B cell (primary cell): Measurements from ENCODE around the gene MCRIP2. TPM values are rescaled to one million over a fixed set of nuclear protein-coding genes. Genes with fewer than 3 reads are reported as not detected.

Source experiments
- ATAC-seq: fragments of 200-7000 bp; cut with Tn5 transposase; one replicate; pipeline ENCODE4 v1.10.0; 2021; ENCODE audit warnings: low read depth, mild to moderate bottlenecking, moderate number of reproducible peaks, moderate library complexity
- CTCF ChIA-PET: fragments of 350-600 bp; sonication (Branson Sonifier 250); formaldehyde crosslinking; loops from one replicate; lab custom pipeline; 2021; ENCODE audit warnings: antibody characterized with exemption, inconsistent platforms; lab: Charles Lee
- POLR2A ChIA-PET: fragments of 350-600 bp; sonication (Branson Sonifier 250); formaldehyde crosslinking; loops from one replicate; lab custom pipeline; 2021; ENCODE audit warnings: antibody characterized with exemption; lab: Charles Lee
- DNase-seq: peaks from one replicate; pipeline ENCODE4 v3.0.0; 2013
- H2AFZ ChIP-seq: 2 replicates; pipeline ENCODE4 v1.6.1; 2012; ENCODE audit warnings: mild to moderate bottlenecking, low read depth, low read length; ENCODE audit not compliant: insufficient read depth, poor library complexity, severe bottlenecking
- H3K27ac ChIP-seq, 2 donors: 1 replicate in 1 of 2; 2 replicates in 1 of 2; pipeline ENCODE4 v1.5.1; 2012 to 2013; ENCODE audit warnings: low read length in 2 of 2, mild to moderate bottlenecking in 2 of 2, moderate library complexity in 1 of 2
- H3K27me3 ChIP-seq, 4 experiments: fragments of 200-600 bp in 1 of 4; sonication (generic) in 1 of 4; replicated peaks in 1 of 4; 1 replicate in 2 of 4; 2 replicates in 2 of 4; pipeline versions ENCODE4 v1.6.1 to v1.7.0; 2013 to 2016; ENCODE audit warnings: low read length in 3 of 4, mild to moderate bottlenecking in 2 of 4, mixed read lengths in 1 of 4, moderate library complexity in 1 of 4; ENCODE audit not compliant: insufficient read depth in 4 of 4, control insufficient read depth in 3 of 4; ENCODE audit errors: control extremely low read depth in 1 of 4
- H3K36me3 ChIP-seq, 2 experiments: replicated peaks in 1 of 2; 1 replicate in 1 of 2; 2 replicates in 1 of 2; pipeline versions ENCODE4 v1.6.1 to v1.7.1; 2013; ENCODE audit warnings: low read length in 1 of 2; ENCODE audit not compliant: insufficient read depth in 2 of 2, control insufficient read depth in 1 of 2; ENCODE audit errors: control extremely low read depth in 1 of 2, extremely low read depth in 1 of 2
- H3K4me1 ChIP-seq, 2 donors: fragments of 200-600 bp in 1 of 2; sonication (generic) in 1 of 2; 1 replicate in 1 of 2; 2 replicates in 1 of 2; pipeline versions ENCODE4 v1.5.1 to v1.6.1; 2013 to 2017; ENCODE audit warnings: low read length in 2 of 2; ENCODE audit not compliant: control insufficient read depth in 2 of 2, insufficient read depth in 2 of 2
- H3K4me2 ChIP-seq: replicated peaks from 2 replicates; pipeline ENCODE3; 2012; ENCODE audit warnings: mild to moderate bottlenecking, low read depth, low read length; ENCODE audit not compliant: poor library complexity, severe bottlenecking
- H3K4me3 ChIP-seq, 5 experiments: fragments of 200-600 bp in 1 of 5; sonication (generic) in 1 of 5; 1 replicate in 3 of 5; 2 replicates in 2 of 5; pipeline versions ENCODE4 v1.5.1 to v1.7.0; 2011 to 2016; ENCODE audit warnings: low read length in 4 of 5, mild to moderate bottlenecking in 4 of 5, low read depth in 2 of 5, control low read depth in 1 of 5, moderate library complexity in 1 of 5; ENCODE audit not compliant: insufficient read depth in 1 of 5; ENCODE audit errors: control extremely low read depth in 1 of 5, extremely low read depth in 1 of 5
- H3K79me2 ChIP-seq: fragments of 200-600 bp; sonication (generic); one replicate; pipeline ENCODE4 v1.6.0; 2016; ENCODE audit warnings: low read length; ENCODE audit not compliant: control insufficient read depth, insufficient read depth
- H3K9ac ChIP-seq: fragments of 200-600 bp; sonication (generic); 2 replicates; pipeline ENCODE4 v1.6.1; 2017; ENCODE audit warnings: mild to moderate bottlenecking, low read length, moderate library complexity
- H3K9me3 ChIP-seq, 3 donors: one replicate each; pipeline versions ENCODE4 v1.6.1 to v1.7.1; 2013; ENCODE audit warnings: low read length in 2 of 3; ENCODE audit not compliant: control insufficient read depth in 2 of 3, insufficient read depth in 1 of 3; ENCODE audit errors: control extremely low read depth in 1 of 3
- H4K20me1 ChIP-seq: 2 replicates; pipeline ENCODE4 v1.6.0; 2012; ENCODE audit warnings: mild to moderate bottlenecking, low read length; ENCODE audit not compliant: insufficient read depth, control insufficient read depth, poor library complexity, severe bottlenecking
- H3K27ac Mint-ChIP-seq: one replicate; pipeline ENCODE4 v1.8.0; 2021; ENCODE audit warnings: mixed read lengths
- H3K27me3 Mint-ChIP-seq: one replicate; pipeline ENCODE4 v1.8.0; 2021; ENCODE audit warnings: mixed read lengths
- H3K4me1 Mint-ChIP-seq: one replicate; pipeline ENCODE4 v1.8.0; 2021; ENCODE audit warnings: mixed read lengths
- H3K4me3 Mint-ChIP-seq: one replicate; pipeline ENCODE4 v1.8.0; 2021; ENCODE audit warnings: mixed read lengths
- H3K9me3 Mint-ChIP-seq: one replicate; pipeline ENCODE4 v1.8.0; 2022; ENCODE audit warnings: mixed read lengths; ENCODE audit not compliant: insufficient read depth
- CTCF ChIP-seq: fragments of 200-600 bp; IDR thresholded peaks from one replicate; pipeline ENCODE4 v1.8.0; 2022; ENCODE audit warnings: antibody characterized with exemption, mild to moderate bottlenecking
- EZH2 ChIP-seq: IDR thresholded peaks from 2 replicates; pipeline ENCODE4 v1.6.1; 2012; ENCODE audit warnings: borderline replicate concordance, low read depth, mild to moderate bottlenecking, moderate library complexity, low read length; ENCODE audit not compliant: insufficient read depth, poor library complexity, severe bottlenecking
- WGBS: methylation state at CpG from one replicate; pipeline ENCODE4 v1.1.5; 2013; ENCODE audit warnings: missing lambda C conversion rate; ENCODE audit not compliant: insufficient coverage; 5-methylcytosine and 5-hydroxymethylcytosine counted together
- intact Hi-C: fragments of 100-400 bp; cut with micrococcal nuclease; formaldehyde crosslinking; loops from one replicate; pipeline ENCODE4 v1.10.0; 2022
- polyA plus RNA-seq: library from polyadenylated mRNA; depleted of rRNA; stranded (reverse); fragments of >200 nt; gene quantifications from 2 replicates; pipeline ENCODE4 v1.2.3, GENCODE V29; 2012
- total RNA-seq, 2 donors: library from RNA; stranded (reverse); fragments of 120-200 nt in 1 of 2; gene quantifications; 1 replicate in 1 of 2; 2 replicates in 1 of 2; pipeline versions ENCODE4 v1.2.3 to v1.2.4, GENCODE V29; 2013 to 2022

MCRIP2 gene
- total and polyA plus RNA-seq, 2 donors (not counting 1 experiment from before 2014, with no cell fraction given): 29.2 to 46.0 TPM

GRCh38 chr16:591892-592517 is 49.6 kb upstream of the MCRIP2 start:
- Histone ChIP-seq H4K20me1 (peaks cover 47% of the 10 kb centered on the region), H3K27ac (no peak overlapping the region), H3K4me3 (no peak overlapping the region), H3K4me1 (peaks cover 14 to 30% of the 10 kb centered on the region in 2 donors), H3K36me3 (no peaks in the 10 kb centered on the region), H2AFZ (no peak overlapping the region), H3K4me2 (no peak overlapping the region), H3K9ac (no peak overlapping the region), H3K79me2 (peaks cover 72% of the 10 kb centered on the region), H3K9me3 (no peaks in the 10 kb centered on the region), H3K27me3 (no peaks in the 10 kb centered on the region)
- H3K27ac Mint-ChIP-seq: no peak overlapping the region
- DNase-seq (no peak), ATAC-seq (no peak)
- H3K9me3 Mint-ChIP-seq: no peaks in the 10 kb centered on the region
- CTCF ChIA-PET: no interaction called here
- WGBS: 93% methylated on average over 15 of the region's 15 CpGs
- H3K4me1 Mint-ChIP-seq: peaks cover 48% of the 10 kb centered on the region
- H3K27me3 Mint-ChIP-seq: no peaks in the 10 kb centered on the region
- intact Hi-C loops: no loop called here
- H3K4me3 Mint-ChIP-seq: peak overlapping the region; percentile 39
- POLR2A ChIA-PET: interaction anchor here (0.6 to 1.4 kb wide), 2 partner anchors 45 to 396 kb away, joined by 3 to 5 read pairs; partner anchors contain the start of gene METTL26
- TF ChIP-seq CTCF (no peak), EZH2 (no peak)

GRCh38 chr16:592518-593306 is 48.9 kb upstream of the MCRIP2 start:
- no peaks in the 10 kb centered on the region for H3K9me3 Mint-ChIP-seq
- CTCF ChIA-PET: interaction anchor here (1.0 kb wide), 1 partner anchor 9 kb away, joined by 4 read pairs; no protein-coding TSS in a partner anchor
- H3K4me3 Mint-ChIP-seq: no peak overlapping the region
- H3K4me1 ChIP-seq: peaks cover 14 to 25% of the 10 kb centered on the region in 2 donors
- intact Hi-C loops: no loop called here
- H3K27ac Mint-ChIP-seq: no peak overlapping the region
- H3K27me3 Mint-ChIP-seq: no peaks in the 10 kb centered on the region
- ATAC-seq: no peak
- H3K4me2 ChIP-seq: no peak overlapping the region
- H3K27ac ChIP-seq: no peak overlapping the region
- WGBS: 85% methylated on average over 22 of the region's 24 CpGs
- H2AFZ ChIP-seq: no peak overlapping the region
- peaks cover 45% of the 10 kb centered on the region for H3K4me1 Mint-ChIP-seq
- DNase-seq: no peak
- H3K27me3 ChIP-seq: no peaks in the 10 kb centered on the region
- peaks cover 72% of the 10 kb centered on the region for H3K79me2 ChIP-seq
- H3K9ac ChIP-seq: no peak overlapping the region
- TF ChIP-seq EZH2 (no peak), CTCF (no peak)
- no peaks in the 10 kb centered on the region for H3K36me3 ChIP-seq
- POLR2A ChIA-PET: interaction anchor here (0.6 to 1.4 kb wide), 2 partner anchors 44 to 396 kb away, joined by 3 to 5 read pairs; partner anchors contain the start of gene METTL26
- no peaks in the 10 kb centered on the region for H3K9me3 ChIP-seq
- peaks cover 40% of the 10 kb centered on the region for H4K20me1 ChIP-seq
- H3K4me3 ChIP-seq: no peak overlapping the region
